Keratinocyte (primary cell): ENCODE results near the gene CD99L2. TPM values are rescaled to one million over a fixed set of nuclear protein-coding genes. Genes with fewer than 3 reads are reported as not detected.

ENCODE experiments used
- DNase-seq: peaks from one replicate; pipeline ENCODE4 v3.0.0-alpha.2; 2011; ENCODE audit warnings: low read depth, missing footprints, low spot score
- FAIRE-seq: peaks from 2 replicates; lab custom pipeline; 2011; peaks lifted over from hg19 to GRCh38; lab: Jason Lieb, UNC
- H2AFZ ChIP-seq: 2 replicates; pipeline ENCODE4 v1.6.0; 2012; ENCODE audit warnings: low read length, control low read depth, inconsistent platforms; ENCODE audit not compliant: control insufficient read depth
- H3K27ac ChIP-seq: 2 replicates; pipeline ENCODE4 v1.5.1; 2011; ENCODE audit warnings: low read length; ENCODE audit not compliant: control insufficient read depth, insufficient read depth
- H3K27me3 ChIP-seq: 3 replicates; pipeline ENCODE4 v1.6.0; 2011; ENCODE audit warnings: low read length; ENCODE audit not compliant: control insufficient read depth, insufficient read depth; ENCODE audit errors: extremely low read depth
- H3K36me3 ChIP-seq, 2 experiments: 2 replicates in 1 of 2; 3 replicates in 1 of 2; pipeline ENCODE4 v1.5.1; 2011; ENCODE audit warnings: low read length in 2 of 2, mild to moderate bottlenecking in 1 of 2; ENCODE audit not compliant: control insufficient read depth in 2 of 2, insufficient read depth in 2 of 2; ENCODE audit errors: extremely low read depth in 1 of 2
- H3K4me1 ChIP-seq: 3 replicates; pipeline ENCODE4 v1.5.1; 2011; ENCODE audit warnings: low read length; ENCODE audit not compliant: control insufficient read depth, insufficient read depth; ENCODE audit errors: extremely low read depth
- H3K4me2 ChIP-seq: 3 replicates; pipeline ENCODE4 v1.6.0; 2011; ENCODE audit warnings: low read depth, low read length; ENCODE audit not compliant: control insufficient read depth, insufficient read depth; ENCODE audit errors: extremely low read depth
- H3K4me3 ChIP-seq, 3 experiments: fragments of 200-600 bp in 1 of 3; sonication (generic) in 1 of 3; 2 replicates in 2 of 3; 3 replicates in 1 of 3; pipeline ENCODE4 v1.5.1; 2011 to 2016; ENCODE audit warnings: low read length in 3 of 3, mild to moderate bottlenecking in 3 of 3, control low read depth in 2 of 3, inconsistent platforms in 1 of 3, low read depth in 1 of 3, mixed read lengths in 1 of 3, mixed run types in 1 of 3, moderate library complexity in 1 of 3; ENCODE audit not compliant: control insufficient read depth in 2 of 3, insufficient read depth in 2 of 3; ENCODE audit errors: extremely low read depth in 1 of 3
- H3K79me2 ChIP-seq: 2 replicates; pipeline ENCODE4 v1.6.0; 2012; ENCODE audit warnings: low read length; ENCODE audit not compliant: control insufficient read depth, insufficient read depth
- H3K9ac ChIP-seq: 3 replicates; pipeline ENCODE4 v1.6.0; 2011; ENCODE audit warnings: low read length; ENCODE audit not compliant: control insufficient read depth, insufficient read depth; ENCODE audit errors: extremely low read depth
- H3K9me1 ChIP-seq: 3 replicates; pipeline ENCODE4 v1.6.0; 2011; ENCODE audit warnings: low read length; ENCODE audit not compliant: control insufficient read depth, insufficient read depth; ENCODE audit errors: extremely low read depth
- H3K9me3 ChIP-seq: 2 replicates; pipeline ENCODE4 v1.5.1; 2012; ENCODE audit warnings: low read depth, low read length; ENCODE audit not compliant: control insufficient read depth
- H4K20me1 ChIP-seq: 3 replicates; pipeline ENCODE4 v1.6.0; 2011; ENCODE audit warnings: low read length; ENCODE audit not compliant: control insufficient read depth, insufficient read depth; ENCODE audit errors: extremely low read depth
- EZH2 ChIP-seq: IDR thresholded peaks from one replicate; pipeline ENCODE4 v1.6.1; 2012; ENCODE audit warnings: inconsistent platforms, mild to moderate bottlenecking, low read length, moderate library complexity
- dilution Hi-C: fragments of 300-500 bp; cut with MboI; formaldehyde crosslinking; loops from one replicate; pipeline ENCODE4 v1.7.0; 2020; ENCODE audit warnings: low sequenced_read_pairs; ENCODE audit not compliant: extremely low pct_ligation_motif_present
- polyA plus RNA-seq, 5 experiments: library from polyadenylated mRNA; depleted of rRNA in 3 of 5; stranded (reverse) in 3 of 5; stranded (forward) in 1 of 5; unstranded in 1 of 5; fragments of >200 nt; gene quantifications; 1 replicate in 1 of 5; 2 replicates in 3 of 5; 3 replicates in 1 of 5; pipeline versions ENCODE4 v1.2.1 to v1.2.3, GENCODE V29; 2011 to 2012; ENCODE audit warnings: missing spikeins in 2 of 5, low read depth in 1 of 5, low replicate concordance in 1 of 5
- TF ChIP-seq, protein P1 (sequence below), 3 experiments: IDR thresholded peaks in 1 of 3; conservative IDR thresholded peaks in 1 of 3; optimal IDR thresholded peaks in 1 of 3; 2 replicates in 2 of 3; 3 replicates in 1 of 3; pipeline versions ENCODE3 to v1.5.1; 2011; ENCODE audit warnings: low read length in 3 of 3, mild to moderate bottlenecking in 3 of 3, moderate library complexity in 2 of 3, control low read depth in 1 of 3, inconsistent platforms in 1 of 3; ENCODE audit not compliant: insufficient read depth in 2 of 3; ENCODE audit errors: extremely low read depth in 1 of 3

The CD99L2 gene
- polyA plus RNA-seq, 1 donor (not counting 4 experiments of a cell fraction or from before 2014, with no cell fraction given): 14.4 TPM

GRCh38 chrX:150730719-150731118, 167.7 kb downstream of the CD99L2 start:
- H3K9me3 ChIP-seq: no peaks in the 10 kb centered on the region
- peaks cover 5% of the 10 kb centered on the region for H3K79me2 ChIP-seq
- FAIRE-seq (no peak), DNase-seq (no peak)
- H3K4me3 ChIP-seq: no peak overlapping the region
- no peaks in the 10 kb centered on the region for H3K4me1 ChIP-seq
- no peaks in the 10 kb centered on the region for H3K27me3 ChIP-seq
- no peak overlapping the region for H3K9ac ChIP-seq
- no peak overlapping the region for H2AFZ ChIP-seq
- TF ChIP-seq, protein P1, sequence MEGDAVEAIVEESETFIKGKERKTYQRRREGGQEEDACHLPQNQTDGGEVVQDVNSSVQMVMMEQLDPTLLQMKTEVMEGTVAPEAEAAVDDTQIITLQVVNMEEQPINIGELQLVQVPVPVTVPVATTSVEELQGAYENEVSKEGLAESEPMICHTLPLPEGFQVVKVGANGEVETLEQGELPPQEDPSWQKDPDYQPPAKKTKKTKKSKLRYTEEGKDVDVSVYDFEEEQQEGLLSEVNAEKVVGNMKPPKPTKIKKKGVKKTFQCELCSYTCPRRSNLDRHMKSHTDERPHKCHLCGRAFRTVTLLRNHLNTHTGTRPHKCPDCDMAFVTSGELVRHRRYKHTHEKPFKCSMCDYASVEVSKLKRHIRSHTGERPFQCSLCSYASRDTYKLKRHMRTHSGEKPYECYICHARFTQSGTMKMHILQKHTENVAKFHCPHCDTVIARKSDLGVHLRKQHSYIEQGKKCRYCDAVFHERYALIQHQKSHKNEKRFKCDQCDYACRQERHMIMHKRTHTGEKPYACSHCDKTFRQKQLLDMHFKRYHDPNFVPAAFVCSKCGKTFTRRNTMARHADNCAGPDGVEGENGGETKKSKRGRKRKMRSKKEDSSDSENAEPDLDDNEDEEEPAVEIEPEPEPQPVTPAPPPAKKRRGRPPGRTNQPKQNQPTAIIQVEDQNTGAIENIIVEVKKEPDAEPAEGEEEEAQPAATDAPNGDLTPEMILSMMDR (optimal IDR thresholded peaks at IDR 0.05 in 1 of 3, IDR thresholded peaks at IDR 0.05 in 1 of 3, conservative IDR thresholded peaks at IDR 0.05 in 1 of 3; ENCODE audit: extremely low read depth in 1 of 3, insufficient read depth in 2 of 3, low read length in 3 of 3): no peak
- TF ChIP-seq EZH2: no peak
- dilution Hi-C loops: no loop called here
- H3K9me1 ChIP-seq: no peaks in the 10 kb centered on the region
- H3K4me2 ChIP-seq: no peak overlapping the region
- H3K27ac ChIP-seq: no peak overlapping the region
- no peaks in the 10 kb centered on the region for H4K20me1 ChIP-seq
- H3K36me3 ChIP-seq: peaks cover 0 to 4% of the 10 kb centered on the region in 2 experiments

- TF ChIP-seq, protein P1 (optimal IDR thresholded peaks at IDR 0.05 in 1 of 3, IDR thresholded peaks at IDR 0.05 in 1 of 3, conservative IDR thresholded peaks at IDR 0.05 in 1 of 3; ENCODE audit: extremely low read depth in 1 of 3, insufficient read depth in 2 of 3, low read length in 3 of 3): no peak
- no peak for TF ChIP-seq EZH2
- dilution Hi-C loops: no loop called here
- no peaks in the 10 kb centered on the region for H3K4me1 ChIP-seq
- H4K20me1 ChIP-seq: no peaks in the 10 kb centered on the region
- H3K4me3 ChIP-seq: no peak overlapping the region
- no peak for FAIRE-seq
- no peak overlapping the region for H2AFZ ChIP-seq
- no peak overlapping the region for H3K27ac ChIP-seq
- no peak for DNase-seq
- no peaks in the 10 kb centered on the region for H3K9me3 ChIP-seq
- H3K79me2 ChIP-seq: peaks cover 6% of the 10 kb centered on the region
- H3K9ac ChIP-seq: no peak overlapping the region
- peaks cover 0 to 4% of the 10 kb centered on the region in 2 experiments for H3K36me3 ChIP-seq
- H3K27me3 ChIP-seq: no peaks in the 10 kb centered on the region
- H3K9me1 ChIP-seq: no peaks in the 10 kb centered on the region
- H3K4me2 ChIP-seq: no peak overlapping the region
Observed at GRCh38 chrX:150729956-150730355, 168.5 kb downstream of the CD99L2 start.
